Neural progenitor cell (in vitro differentiated cells): ENCODE results near the gene SNAPIN. TPM values are rescaled to one million over a fixed set of nuclear protein-coding genes. Genes with fewer than 3 reads are reported as not detected.

Source experiments
- DNase-seq: peaks from one replicate; pipeline ENCODE4 v3.0.0-alpha.2; 2016; ENCODE audit warnings: low spot score
- H2AFZ ChIP-seq: fragments of 200-600 bp; sonication (generic); replicated peaks from 2 replicates; pipeline ENCODE4 v1.6.1; 2016; ENCODE audit warnings: antibody characterized with exemption
- H3F3A ChIP-seq: fragments of 200-600 bp; sonication (generic); 2 replicates; pipeline ENCODE4 v1.6.1; 2016; ENCODE audit warnings: antibody characterized with exemption, low read depth
- H3K27ac ChIP-seq: fragments of 200-600 bp; sonication (generic); 2 replicates; pipeline ENCODE4 v1.5.1; 2016; ENCODE audit warnings: mild to moderate bottlenecking
- H3K27me3 ChIP-seq: fragments of 200-600 bp; sonication (generic); 2 replicates; pipeline ENCODE4 v1.6.1; 2016; ENCODE audit warnings: mild to moderate bottlenecking, moderate library complexity
- H3K36me3 ChIP-seq: fragments of 200-600 bp; sonication (generic); 2 replicates; pipeline ENCODE4 v1.5.1; 2016
- H3K4me1 ChIP-seq: fragments of 200-600 bp; sonication (generic); 2 replicates; pipeline ENCODE4 v1.6.1; 2016; ENCODE audit warnings: mixed run types
- H3K4me2 ChIP-seq: fragments of 200-600 bp; sonication (generic); 2 replicates; pipeline ENCODE4 v1.6.1; 2016
- H3K4me3 ChIP-seq: fragments of 200-600 bp; sonication (generic); 2 replicates; pipeline ENCODE4 v1.5.1; 2016
- H3K79me2 ChIP-seq: fragments of 200-600 bp; sonication (generic); 2 replicates; pipeline ENCODE4 v1.6.1; 2016; ENCODE audit warnings: low read depth
- H3K9ac ChIP-seq: fragments of 200-600 bp; sonication (generic); 2 replicates; pipeline ENCODE4 v1.6.1; 2016
- H3K9me3 ChIP-seq: fragments of 200-600 bp; sonication (generic); 2 replicates; pipeline ENCODE4 v1.5.1; 2016; ENCODE audit warnings: low read depth
- H4K20me1 ChIP-seq: fragments of 200-600 bp; sonication (generic); 2 replicates; pipeline ENCODE4 v1.6.1; 2016; ENCODE audit warnings: low read depth
- H3K27ac Mint-ChIP-seq: 3 replicates; pipeline ENCODE4 v1.8.0; 2021; ENCODE audit warnings: mixed read lengths
- H3K27me3 Mint-ChIP-seq: 2 replicates; pipeline ENCODE4 v1.8.0; 2022; ENCODE audit warnings: low read depth, mild to moderate bottlenecking, inconsistent platforms, moderate library complexity, mixed read lengths; ENCODE audit not compliant: insufficient read depth
- H3K36me3 Mint-ChIP-seq: 3 replicates; pipeline ENCODE4 v1.8.0; 2021; ENCODE audit warnings: mixed read lengths
- H3K4me1 Mint-ChIP-seq: 3 replicates; pipeline ENCODE4 v1.8.0; 2021; ENCODE audit warnings: mixed read lengths
- H3K4me3 Mint-ChIP-seq: 3 replicates; pipeline ENCODE4 v1.8.0; 2021; ENCODE audit warnings: mild to moderate bottlenecking, moderate library complexity, mixed read lengths
- H3K9me3 Mint-ChIP-seq: 3 replicates; pipeline ENCODE4 v1.8.0; 2020; ENCODE audit warnings: mixed read lengths
- CTCF ChIP-seq: fragments of 200-600 bp; sonication (generic); IDR thresholded peaks from 2 replicates; pipeline ENCODE4 v1.5.1; 2017; ENCODE audit warnings: antibody characterized with exemption, mild to moderate bottlenecking
- EZH2 ChIP-seq: fragments of 200-600 bp; sonication (generic); IDR thresholded peaks from 2 replicates; pipeline ENCODE4 v1.6.1; 2017; ENCODE audit warnings: antibody characterized with exemption, mild to moderate bottlenecking, moderate library complexity
- EZH2phosphoT487 ChIP-seq: fragments of 200-600 bp; sonication (generic); IDR thresholded peaks from 2 replicates; pipeline ENCODE4 v1.6.1; 2017; ENCODE audit warnings: antibody characterized with exemption
- total RNA-seq: library from RNA; depleted of rRNA; stranded (reverse); fragments of >200 nt; gene quantifications from 2 replicates; pipeline ENCODE4 v1.2.3, GENCODE V29; 2015; ENCODE audit warnings: low replicate concordance

Gene SNAPIN
- total RNA-seq, 1 donor from 2014 or later: 52.4 TPM

- no peaks in the 10 kb centered on the region for H3K27me3 ChIP-seq
- Mint-ChIP-seq H3K27ac (peak overlapping the region; percentile 85), H3K36me3 (peaks cover 9% of the 10 kb centered on the region), H3K4me3 (peak overlapping the region; percentile 97), H3K27me3 (peaks cover 4% of the 10 kb centered on the region), H3K9me3 (no peaks in the 10 kb centered on the region), H3K4me1 (peaks cover 20% of the 10 kb centered on the region)
- peak overlapping the region; percentile 85 for H3K4me2 ChIP-seq
- H3K4me3 ChIP-seq: peak overlapping the region; percentile 72
- H3F3A ChIP-seq: peaks cover 57% of the 10 kb centered on the region
- peak overlapping the region; percentile 63 for H3K9ac ChIP-seq
- TF ChIP-seq EZH2phosphoT487 (no peak), EZH2 (no peak), CTCF (no peak)
- H3K27ac ChIP-seq: no peak overlapping the region
- H3K79me2 ChIP-seq: peaks cover 14% of the 10 kb centered on the region
- H2AFZ ChIP-seq: no peak overlapping the region
- peaks cover 17% of the 10 kb centered on the region for H3K36me3 ChIP-seq
- peaks cover 5% of the 10 kb centered on the region for H3K4me1 ChIP-seq
- H3K9me3 ChIP-seq: no peaks in the 10 kb centered on the region
- H4K20me1 ChIP-seq: peaks cover 19% of the 10 kb centered on the region
- DNase-seq: no peak
Observed at GRCh38 chr1:153659656-153660055, 1.2 kb downstream of the SNAPIN start.

- peaks cover 73% of the 10 kb centered on the region for H3F3A ChIP-seq
- peaks cover 25% of the 10 kb centered on the region for H3K36me3 ChIP-seq
- H3K4me3 ChIP-seq: no peak overlapping the region
- H3K4me1 ChIP-seq: peaks cover 5% of the 10 kb centered on the region
- TF ChIP-seq EZH2: no peak
- no peak for TF ChIP-seq CTCF
- no peak for TF ChIP-seq EZH2phosphoT487
- Mint-ChIP-seq H3K4me3 (peak overlapping the region; percentile 31), H3K36me3 (peaks cover 19% of the 10 kb centered on the region), H3K27ac (peak overlapping the region; percentile 13), H3K9me3 (no peaks in the 10 kb centered on the region), H3K27me3 (peaks cover 4% of the 10 kb centered on the region), H3K4me1 (peaks cover 19% of the 10 kb centered on the region)
- DNase-seq: peak; percentile 11
- no peak overlapping the region for H3K9ac ChIP-seq
- no peak overlapping the region for H3K4me2 ChIP-seq
- H3K79me2 ChIP-seq: peaks cover 15% of the 10 kb centered on the region
- H2AFZ ChIP-seq: no peak overlapping the region
- peak overlapping the region; percentile 68 for H3K27ac ChIP-seq
- H3K27me3 ChIP-seq: no peaks in the 10 kb centered on the region
- no peaks in the 10 kb centered on the region for H3K9me3 ChIP-seq
- peaks cover 19% of the 10 kb centered on the region for H4K20me1 ChIP-seq
Observed at GRCh38 chr1:153661111-153661708, 2.7 kb downstream of the SNAPIN start.

- Histone ChIP-seq H3K9ac (no peak overlapping the region), H3K9me3 (no peaks in the 10 kb centered on the region), H3K4me2 (no peak overlapping the region), H3K27me3 (no peaks in the 10 kb centered on the region), H3K27ac (no peak overlapping the region), H2AFZ (no peak overlapping the region), H3K4me1 (peaks cover 5% of the 10 kb centered on the region), H3F3A (peaks cover 83% of the 10 kb centered on the region), H3K4me3 (no peak overlapping the region), H4K20me1 (peaks cover 19% of the 10 kb centered on the region), H3K79me2 (peaks cover 24% of the 10 kb centered on the region), H3K36me3 (peaks cover 33% of the 10 kb centered on the region)
- Mint-ChIP-seq H3K4me1 (peaks cover 18% of the 10 kb centered on the region), H3K36me3 (peaks cover 22% of the 10 kb centered on the region), H3K4me3 (no peak overlapping the region), H3K9me3 (no peaks in the 10 kb centered on the region), H3K27me3 (peaks cover 4% of the 10 kb centered on the region), H3K27ac (no peak overlapping the region)
- no peak for DNase-seq
- no peak for TF ChIP-seq EZH2
Observed at GRCh38 chr1:153662269-153662668, 3.8 kb downstream of the SNAPIN start.

GRCh38 chr1:153663211-153663610 is 4.7 kb downstream of the SNAPIN start:
- H3K79me2 ChIP-seq: peaks cover 34% of the 10 kb centered on the region
- Mint-ChIP-seq H3K27me3 (peaks cover 4% of the 10 kb centered on the region), H3K9me3 (no peaks in the 10 kb centered on the region), H3K36me3 (peaks cover 31% of the 10 kb centered on the region), H3K27ac (no peak overlapping the region), H3K4me1 (peaks cover 21% of the 10 kb centered on the region), H3K4me3 (no peak overlapping the region)
- H3F3A ChIP-seq: peaks cover 92% of the 10 kb centered on the region
- no peak overlapping the region for H3K4me3 ChIP-seq
- no peak overlapping the region for H2AFZ ChIP-seq
- no peaks in the 10 kb centered on the region for H3K9me3 ChIP-seq
- peaks cover 5% of the 10 kb centered on the region for H3K4me1 ChIP-seq
- no peaks in the 10 kb centered on the region for H3K27me3 ChIP-seq
- no peak for DNase-seq
- H4K20me1 ChIP-seq: peaks cover 19% of the 10 kb centered on the region
- no peak overlapping the region for H3K4me2 ChIP-seq
- no peak overlapping the region for H3K27ac ChIP-seq
- TF ChIP-seq EZH2phosphoT487: no peak
- TF ChIP-seq CTCF: no peak
- TF ChIP-seq EZH2: no peak
- H3K36me3 ChIP-seq: peaks cover 42% of the 10 kb centered on the region
- H3K9ac ChIP-seq: no peak overlapping the region
